LoVo (cell line): Measurements from ENCODE around the gene KDM4C.

Source experiments
- DNase-seq: peaks from one replicate; pipeline ENCODE4 v3.0.0-alpha.2; 2016; ENCODE audit warnings: low spot score

KDM4C gene

DNA sequence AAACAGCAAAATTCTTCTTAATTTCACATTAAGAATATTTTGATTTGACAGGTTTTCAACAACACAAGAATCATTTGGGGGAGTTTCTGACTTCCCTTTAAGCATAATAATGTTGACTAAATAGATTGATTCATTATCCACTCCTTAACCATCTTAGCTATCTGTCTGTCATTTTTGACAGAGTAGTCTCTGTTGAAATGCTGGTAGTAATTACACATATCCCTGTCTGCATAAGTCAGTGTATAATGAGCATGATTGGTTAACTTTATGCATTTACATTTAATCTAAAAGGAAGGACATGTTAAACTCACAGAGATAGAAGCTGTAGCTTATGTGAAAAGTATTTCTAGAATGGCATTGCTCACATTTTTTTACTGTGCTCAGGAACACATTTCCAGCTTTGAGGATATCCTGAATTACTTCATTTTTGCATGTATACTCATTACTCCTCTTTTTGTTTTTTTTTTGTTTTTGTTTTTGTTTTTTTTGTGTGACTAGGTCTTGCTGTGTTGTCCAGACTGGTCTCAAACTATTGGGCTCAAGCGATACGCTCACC is 385.9 kb downstream of the KDM4C start:
- DNase-seq = no peak

DNA sequence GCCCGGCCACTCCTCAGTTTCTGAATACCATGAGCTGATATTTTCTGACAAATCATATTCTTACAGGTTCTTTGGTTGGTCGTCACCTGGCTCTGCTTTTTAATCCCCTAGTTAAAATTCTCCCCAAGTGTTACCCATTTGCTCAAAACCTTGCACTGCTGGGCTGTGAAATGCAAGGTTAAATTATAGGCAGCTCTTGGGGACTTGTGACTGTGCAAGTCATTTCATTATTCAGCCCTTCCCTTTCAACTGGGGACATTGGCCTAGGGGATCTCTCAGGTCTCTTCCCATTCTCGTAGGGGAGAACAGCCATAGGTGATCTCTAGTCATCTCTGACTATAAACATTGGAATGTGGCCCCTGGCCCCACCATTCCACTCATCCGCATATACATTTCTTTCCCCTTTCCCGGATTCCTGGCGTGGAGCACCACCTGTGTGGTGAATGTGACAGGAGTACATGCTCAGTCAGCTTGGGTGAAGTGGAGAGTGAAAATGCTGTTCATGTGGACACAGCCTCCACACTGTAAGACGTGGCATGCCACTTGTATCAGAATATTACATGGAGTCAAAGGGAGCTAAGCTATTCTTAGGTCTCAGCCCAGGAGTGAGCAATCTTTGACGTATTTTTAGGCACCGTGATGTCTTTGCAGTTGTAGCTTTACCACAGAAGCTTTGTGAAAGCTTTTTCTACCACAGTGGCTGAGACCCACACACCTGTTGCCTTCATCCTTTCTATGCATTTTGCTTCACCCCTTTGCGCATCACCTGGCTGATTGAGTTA is 386.7 kb downstream of the KDM4C start:
- DNase-seq = no peak

DNA sequence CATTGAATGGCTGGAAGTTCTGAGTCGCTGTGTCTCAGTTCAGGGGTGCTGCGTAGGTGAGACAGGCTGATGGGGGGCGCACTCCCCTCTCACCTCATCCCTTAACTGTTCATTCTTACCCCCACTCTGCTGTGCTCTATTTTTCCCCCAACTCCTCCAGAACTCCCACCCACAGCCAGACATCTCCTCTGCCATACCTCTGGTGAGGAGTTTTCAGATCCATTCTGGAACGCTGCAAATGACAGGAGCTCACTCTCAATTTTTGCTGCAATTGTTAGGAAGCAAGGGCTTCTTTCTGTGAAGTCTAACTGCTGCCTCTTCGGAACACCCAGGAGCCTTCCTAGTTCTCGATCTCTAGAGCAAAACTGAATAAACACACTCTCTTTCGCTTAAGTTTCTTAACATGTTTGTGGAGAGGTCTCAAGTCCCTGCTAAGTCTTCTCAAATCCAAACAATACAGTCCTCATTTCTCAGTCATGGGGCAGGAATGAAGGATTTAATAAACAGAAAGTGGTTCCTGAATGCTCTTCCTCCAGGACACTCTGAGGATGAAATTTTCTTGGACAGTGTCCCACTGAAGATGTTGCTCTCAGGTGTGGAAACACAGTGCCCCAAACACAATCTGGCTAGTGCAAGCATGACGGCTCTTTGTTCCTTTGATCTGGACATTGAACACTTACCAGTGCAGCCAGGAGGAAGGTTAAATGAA is 387.7 kb downstream of the KDM4C start:
- DNase-seq = no peak

DNA sequence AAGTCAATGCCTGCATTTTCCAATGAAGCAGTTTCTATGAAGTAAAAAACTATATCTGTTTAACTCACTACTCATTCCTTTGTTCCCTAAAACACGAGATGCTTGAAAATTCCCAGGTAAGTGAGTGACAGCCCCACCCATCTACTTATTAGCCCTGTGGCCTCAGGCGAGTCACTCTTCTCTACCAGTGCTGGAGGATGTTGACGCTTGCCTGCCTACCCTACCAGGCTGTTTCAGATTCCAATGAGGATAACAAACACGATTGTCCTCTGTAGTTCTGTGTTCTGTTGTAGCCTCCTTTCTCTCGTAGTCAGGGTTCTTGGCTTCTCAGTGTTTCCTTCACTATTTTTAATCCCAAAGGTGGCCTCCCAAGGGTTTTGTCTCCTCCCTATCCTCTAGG is 388.8 kb downstream of the KDM4C start:
- no peak for DNase-seq

DNA sequence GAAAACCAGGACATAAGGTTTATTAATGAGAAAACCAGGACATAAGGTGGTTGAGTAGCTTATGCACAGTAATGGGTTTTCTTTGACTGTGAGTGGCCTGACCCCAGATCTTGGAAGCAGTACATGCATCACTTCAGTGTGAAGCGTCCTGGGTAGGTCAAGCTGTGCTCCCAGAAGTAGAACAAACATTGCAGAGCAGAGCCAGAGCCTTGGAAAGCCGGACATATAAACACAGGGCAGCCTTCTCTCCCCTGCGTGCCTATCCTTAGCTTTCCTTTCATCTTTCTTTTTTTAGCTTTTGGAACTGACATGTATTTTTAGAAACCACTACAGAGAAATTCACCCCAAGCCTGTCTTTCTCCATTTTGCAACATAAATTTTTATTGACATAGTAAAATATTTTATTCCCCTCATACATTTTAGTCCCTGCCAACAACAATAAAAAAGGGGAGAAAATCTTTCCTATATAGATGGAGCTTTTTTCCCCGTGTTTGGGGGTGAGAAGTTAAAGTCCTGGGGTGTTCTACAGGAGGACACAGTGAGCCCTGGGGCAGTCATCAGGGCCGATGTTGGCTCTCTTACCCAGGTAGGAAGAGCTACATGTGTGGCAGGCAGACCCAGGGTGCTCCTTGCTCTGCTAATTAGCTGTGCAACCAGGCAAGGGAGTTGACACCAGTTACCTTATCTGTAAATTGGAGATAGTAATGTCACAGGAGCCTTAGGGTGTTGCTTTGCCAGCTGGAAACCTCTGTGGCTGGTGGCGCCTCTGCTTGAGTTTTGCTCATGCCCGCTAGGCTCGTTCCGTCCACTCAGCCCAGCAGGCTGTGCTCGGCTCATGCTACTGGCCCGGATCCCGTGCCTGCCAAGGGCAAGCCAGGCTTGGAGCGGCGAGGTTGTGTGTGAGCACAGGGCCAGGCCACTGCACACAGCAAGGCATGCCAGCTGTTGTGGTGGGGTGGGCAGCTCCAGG is 389.6 kb downstream of the KDM4C start:
- DNase-seq = no peak

DNA sequence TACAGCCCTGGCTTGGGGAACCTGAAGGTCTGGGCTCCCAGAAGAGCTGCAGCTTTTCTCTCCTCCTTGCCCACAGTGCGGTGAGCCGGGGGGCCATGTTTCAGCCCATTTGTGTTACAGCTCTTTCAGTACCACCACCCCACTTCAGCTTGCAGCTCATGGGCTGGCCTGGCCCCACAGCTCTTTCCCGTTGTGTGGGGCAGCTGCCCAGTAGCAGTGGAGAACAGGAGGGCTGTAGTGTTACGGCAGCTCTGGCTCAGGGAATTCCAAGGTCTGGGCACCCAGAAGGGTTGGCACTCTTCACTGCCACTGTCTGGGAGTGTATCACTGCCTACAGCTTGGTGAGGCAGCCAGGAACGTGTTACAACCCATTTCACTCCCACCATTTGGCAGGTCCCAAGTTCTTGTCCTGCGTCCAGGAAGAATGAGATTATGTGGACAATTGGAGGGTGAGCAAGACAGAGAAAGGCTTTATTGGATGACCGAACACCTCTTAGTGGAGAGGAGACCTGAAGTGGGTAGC is 390.5 kb downstream of the KDM4C start:
- no peak for DNase-seq

DNA sequence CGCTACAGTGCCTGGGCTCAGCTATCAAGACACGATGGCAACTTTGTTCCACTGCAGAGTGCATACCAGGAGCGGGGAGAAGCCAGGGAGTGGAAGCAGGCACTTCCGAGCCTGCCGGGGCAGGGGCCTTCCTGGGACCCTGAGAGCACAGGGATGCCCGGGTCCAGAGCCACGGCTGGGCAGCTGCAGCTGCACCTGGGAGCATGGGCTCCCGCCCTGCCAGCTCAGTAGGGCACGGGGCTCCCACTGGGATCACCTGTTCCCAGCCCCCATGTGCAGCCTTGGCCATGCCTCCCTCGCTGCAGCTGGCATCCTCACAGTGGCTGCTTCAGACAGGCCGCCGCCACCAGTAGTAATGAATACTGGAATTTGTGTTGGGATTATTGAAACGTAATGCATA is 391.5 kb downstream of the KDM4C start:
- DNase-seq = no peak

DNA sequence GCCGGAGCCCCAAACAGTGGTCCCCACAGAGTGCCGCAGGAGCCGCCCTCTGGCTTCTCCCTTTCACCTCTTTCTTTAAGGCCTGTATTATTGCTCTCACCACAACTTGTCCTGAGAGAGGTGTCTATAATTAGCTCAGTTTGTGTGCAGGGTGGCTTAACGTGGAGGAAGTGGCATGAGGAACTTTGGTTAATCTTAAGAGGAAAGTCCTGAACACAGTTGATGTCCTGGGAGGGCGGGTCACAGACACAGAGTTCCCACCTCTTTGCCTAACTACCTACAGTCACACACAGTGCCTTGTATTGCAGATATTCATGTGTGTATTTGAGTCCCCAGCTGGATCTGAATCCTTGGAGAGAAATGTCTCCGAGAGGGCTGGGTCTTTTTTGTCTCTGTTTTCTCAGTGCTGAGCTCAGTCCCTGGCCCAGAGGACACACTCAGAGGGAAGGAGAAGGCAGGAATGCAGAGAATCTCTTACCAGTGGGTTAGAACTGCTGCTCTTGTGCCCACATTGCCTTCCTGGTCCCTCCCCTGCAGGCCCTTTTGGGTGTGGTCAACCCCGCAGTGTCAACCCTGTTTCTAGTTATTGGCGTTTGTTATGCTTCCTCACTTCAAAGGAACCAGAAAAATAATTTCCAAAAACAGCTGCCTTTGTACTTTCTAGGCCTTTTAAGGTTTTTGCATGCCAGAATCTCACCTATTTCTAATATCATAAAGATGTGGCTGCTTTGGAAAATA is 392.5 kb downstream of the KDM4C start:
- DNase-seq = no peak

DNA sequence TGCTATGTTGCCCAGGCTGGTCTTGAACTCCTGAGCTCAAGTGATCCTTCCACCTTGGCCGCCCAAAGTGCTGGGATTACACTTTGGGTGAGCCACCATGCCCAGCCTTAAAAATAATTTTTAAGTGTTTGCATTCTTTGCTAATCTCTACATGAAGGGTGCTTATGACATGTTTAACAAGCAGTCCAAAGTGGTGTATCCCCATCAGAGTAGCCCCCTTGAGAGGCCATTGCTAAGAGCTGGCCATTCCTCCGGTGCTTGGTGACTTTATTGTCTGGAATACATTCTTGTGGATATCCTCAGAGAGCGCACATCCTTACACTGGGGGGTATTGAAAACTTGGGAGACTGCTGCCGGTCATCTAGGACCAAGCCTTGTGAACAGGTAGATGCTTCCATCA is 395.4 kb downstream of the KDM4C start:
- no peak for DNase-seq

DNA sequence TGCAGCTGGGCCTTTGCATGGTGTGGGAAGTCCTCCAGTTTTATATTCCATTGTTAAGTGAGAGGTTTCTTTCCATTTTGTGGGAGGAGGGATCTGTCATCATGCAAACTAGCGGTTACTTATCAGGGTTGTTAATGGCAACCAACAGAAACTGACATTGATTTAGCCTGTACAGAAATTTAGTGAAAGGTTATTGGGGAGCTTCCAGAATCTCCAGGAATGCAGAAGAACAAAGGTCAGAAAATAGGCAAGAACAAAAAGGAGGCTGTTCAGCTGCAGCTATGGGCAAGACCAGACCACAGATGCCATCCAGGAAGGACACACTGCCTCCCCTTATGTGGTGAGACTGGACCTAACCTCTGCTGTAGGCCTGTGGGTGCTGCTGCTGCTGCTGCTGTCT is 395.8 kb downstream of the KDM4C start:
- no peak for DNase-seq

DNA sequence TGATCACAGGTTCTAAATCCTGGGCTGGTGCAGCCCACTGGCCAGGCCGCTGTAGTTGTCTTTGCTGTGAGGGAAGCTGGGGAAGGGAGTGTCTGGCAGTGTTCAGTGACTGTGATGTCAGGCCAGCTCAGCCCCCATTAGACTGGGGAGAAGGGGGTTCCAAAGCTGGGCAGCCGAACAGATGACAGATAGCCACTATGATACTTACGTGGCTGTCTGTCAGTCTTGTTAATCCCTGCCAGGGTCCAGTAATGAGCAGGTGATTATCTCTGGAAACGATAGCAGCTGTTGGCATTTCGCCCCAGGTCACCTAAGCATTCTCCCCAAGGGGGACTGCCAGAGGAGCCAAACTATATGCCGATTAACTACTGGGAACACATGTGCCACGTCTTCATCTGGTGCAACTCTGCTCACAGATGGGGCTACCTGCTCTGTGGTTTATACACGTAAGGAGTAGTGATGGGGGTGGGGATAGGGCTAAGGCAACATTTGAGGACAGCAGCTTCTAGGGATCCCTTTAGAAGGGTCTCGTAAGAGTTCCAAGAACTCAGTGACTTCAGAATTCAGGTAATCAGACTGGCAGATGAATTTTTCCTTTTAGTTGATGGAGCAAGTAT is 396.3 kb downstream of the KDM4C start:
- DNase-seq = no peak

DNA sequence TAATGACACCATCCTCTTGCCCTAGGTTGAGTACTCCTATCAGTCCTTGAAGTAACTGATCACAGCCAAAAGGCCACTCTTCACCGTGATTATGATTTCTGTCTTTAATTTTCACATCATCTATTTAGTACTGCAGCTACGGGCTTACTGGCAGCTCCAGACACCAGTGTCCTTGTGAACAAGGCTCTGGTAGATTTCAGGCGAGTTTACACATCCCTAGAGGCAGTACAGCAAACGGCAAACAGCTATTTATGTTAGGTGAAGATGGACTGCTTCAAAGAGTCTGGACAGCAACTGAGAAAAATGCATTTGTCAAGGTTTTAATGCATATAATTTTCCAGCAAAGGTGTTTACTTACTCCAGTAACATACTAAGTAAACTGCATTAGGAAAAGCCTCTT is 396.9 kb downstream of the KDM4C start:
- DNase-seq = no peak

DNA sequence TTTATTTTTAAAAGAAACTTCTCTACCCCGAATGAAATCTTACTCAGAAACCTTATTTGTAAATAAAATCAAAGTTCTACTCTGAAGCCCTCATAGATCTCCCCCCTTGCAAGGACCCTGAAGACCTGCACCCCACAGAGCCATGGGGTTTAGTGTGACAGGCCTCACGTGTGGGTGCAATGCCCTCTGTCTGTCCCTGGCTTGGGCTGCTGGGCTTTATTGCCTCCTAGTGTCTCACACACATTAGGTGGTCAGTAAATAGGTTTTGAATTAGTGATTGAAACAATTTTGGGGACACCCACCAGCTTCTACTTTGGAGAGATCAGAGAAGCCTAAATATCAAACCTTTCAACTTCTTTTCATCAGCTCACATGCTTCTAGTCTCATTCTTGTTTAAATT is 403.7 kb downstream of the KDM4C start:
- DNase-seq = no peak

DNA sequence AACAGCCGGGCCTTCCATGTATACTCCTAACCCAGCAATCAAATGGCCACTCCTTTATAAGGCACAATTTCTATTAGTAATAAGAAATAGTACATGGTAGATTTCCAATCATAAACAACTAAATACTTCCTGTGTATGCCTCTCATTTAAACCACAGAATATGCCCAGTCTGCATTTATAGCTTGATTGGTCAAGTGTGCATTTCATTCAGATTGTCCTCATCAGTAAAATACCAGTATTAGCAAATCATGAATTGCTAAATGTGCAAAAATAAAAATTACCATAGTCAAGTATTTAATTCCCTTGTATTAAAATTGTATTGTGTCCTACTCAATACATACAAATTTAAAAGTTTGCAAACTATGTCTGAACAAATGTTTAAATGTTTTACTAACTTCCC is 406.2 kb downstream of the KDM4C start:
- no peak for DNase-seq

DNA sequence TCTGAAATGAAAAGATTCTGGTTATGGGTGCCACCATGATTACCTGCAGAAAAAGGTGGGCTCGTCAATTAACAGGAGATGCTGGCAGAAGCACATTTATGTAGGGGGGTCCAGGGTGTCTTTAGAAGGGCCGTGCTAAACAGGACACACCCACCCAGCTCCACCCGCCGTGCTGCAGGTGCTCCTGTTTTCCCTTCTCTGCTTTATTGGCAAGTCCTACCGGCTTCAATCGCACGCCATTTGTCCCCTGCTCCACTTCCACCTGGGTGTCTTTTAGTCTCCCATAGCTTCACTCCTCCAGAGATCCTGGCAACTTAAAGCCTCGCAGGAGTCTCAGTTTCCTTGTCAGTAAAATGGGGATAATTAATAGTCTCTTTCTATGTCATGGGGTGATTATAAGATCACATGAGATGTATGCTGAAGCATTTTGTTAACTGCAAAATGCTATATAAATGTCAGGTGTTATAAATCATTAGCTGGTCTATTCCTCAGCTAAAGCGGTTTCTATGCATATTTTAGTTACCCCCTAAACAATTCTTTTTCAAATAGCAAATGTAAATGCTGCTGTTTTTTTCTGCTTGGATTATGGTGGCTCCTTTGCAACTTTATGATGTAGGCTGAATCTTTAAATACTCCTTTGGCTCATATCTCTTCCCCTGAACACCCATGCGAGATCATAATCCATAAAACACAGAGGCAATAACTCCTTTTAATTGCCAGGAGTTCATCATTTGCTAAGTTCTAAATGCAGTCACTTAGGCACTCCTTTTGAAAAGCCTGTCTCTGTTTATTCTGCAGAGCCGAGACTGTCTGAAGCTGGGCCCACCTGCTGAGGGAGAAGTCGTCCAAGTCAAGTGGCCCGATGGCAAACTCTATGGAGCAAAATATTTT is 406.9 kb downstream of the KDM4C start:
- DNase-seq = no peak

DNA sequence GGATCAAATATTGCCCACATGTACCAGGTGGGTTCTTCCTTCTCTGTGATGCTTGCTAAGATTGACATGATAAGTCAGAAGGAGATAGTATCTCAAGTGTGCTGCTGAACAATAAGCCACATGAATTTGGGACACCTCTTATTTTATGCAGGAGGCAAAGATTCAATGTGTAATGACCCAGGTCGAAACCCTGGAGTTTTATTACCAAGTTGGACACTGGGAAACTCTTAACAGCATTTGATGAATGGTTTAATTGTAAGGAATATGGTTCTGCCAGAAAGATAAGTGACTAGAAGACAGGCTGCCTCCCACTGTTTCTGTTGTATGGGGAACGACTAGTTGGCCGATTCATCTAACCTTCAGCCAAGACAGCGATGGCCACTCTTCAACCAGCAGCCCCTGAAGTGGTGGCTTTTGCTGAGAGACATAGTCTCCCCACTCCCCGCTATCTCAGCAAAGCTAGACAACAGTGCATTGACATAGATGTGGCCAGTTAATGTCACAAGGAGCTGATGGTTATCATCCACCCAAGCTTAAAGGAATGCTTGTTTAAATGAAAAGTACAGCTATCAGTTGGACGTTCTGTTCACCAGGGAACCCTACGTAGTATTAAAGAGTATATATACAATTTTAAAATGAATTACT is 407.7 kb downstream of the KDM4C start:
- DNase-seq = no peak

DNA sequence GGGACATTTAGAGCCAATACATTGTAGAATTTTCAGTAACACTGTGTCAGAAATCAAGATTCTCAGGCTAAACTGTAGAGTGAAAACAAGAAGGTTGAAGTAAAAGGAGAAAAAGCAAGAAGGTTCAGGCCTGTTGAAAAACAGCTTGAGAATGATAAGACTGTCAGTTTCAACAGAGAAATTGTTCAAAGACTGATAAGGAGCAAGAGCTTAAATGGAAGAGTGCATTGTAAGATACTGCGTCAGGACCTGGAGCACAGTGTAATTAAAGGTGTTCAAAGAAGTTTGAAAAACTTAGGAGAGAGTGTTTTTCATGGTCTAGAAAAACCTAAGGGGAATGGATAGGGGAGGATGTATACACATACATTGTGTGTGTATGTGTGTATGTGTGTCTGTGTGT is 408.3 kb downstream of the KDM4C start:
- DNase-seq = no peak

DNA sequence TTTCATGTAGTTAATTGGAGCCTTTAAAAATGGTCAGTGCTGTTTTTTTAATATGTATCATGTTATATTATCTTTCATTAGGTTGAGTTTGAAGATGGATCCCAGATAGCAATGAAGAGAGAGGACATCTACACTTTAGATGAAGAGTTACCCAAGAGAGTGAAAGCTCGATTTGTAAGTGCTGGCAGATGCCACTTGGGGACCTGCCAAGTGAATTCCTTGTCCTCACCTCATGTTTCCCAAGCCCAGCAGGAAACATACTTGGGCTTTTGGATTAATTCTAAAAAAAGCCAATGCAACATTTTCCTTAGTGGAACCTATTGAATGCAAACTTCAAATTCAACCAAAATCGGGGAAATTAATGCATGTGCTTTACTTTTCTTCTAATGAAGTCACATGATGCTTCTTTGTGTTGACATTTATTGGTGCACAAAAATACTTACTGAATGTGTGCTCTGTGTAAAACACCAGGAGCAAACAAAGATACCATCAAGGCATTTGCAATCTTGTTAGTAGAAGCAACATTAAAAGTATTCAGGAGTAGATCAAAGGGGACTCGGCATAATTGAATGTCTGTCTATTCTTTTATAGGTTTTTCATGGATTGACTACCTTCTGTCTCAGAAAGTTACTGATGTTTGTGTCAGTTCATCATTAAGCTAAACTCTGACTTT is 412.1 kb downstream of the KDM4C start:
- no peak for DNase-seq
